K562 (cell line): ENCODE data around the gene CYB5R4. TPM values are rescaled to one million over a fixed set of nuclear protein-coding genes. Genes with fewer than 3 reads are reported as not detected.

ENCODE experiments used
- CBX3 ChIP-seq, 2 experiments: IDR thresholded peaks; 1 replicate in 1 of 2; 2 replicates in 1 of 2; pipeline ENCODE4 v1.6.1; 2012; ENCODE audit warnings: inconsistent platforms in 2 of 2, low read length in 2 of 2, borderline replicate concordance in 1 of 2, control low read depth in 1 of 2
- COPS2 ChIP-seq: fragments of 450-650 bp; conservative IDR thresholded peaks from 2 replicates; pipeline ENCODE4 v1.6.1; 2016; ENCODE audit warnings: mild to moderate bottlenecking, moderate library complexity
- DPF2 ChIP-seq: fragments of 450-650 bp; IDR thresholded peaks from 2 replicates; pipeline ENCODE4 v1.6.1; 2016
- FOXA3 ChIP-seq, 2 experiments: fragments of 450-650 bp in 1 of 2; sonication (generic) in 1 of 2; formaldehyde crosslinking; IDR thresholded peaks in 1 of 2; conservative IDR thresholded peaks in 1 of 2; 2 replicates each; pipeline versions ENCODE4 v1.4.0 to v1.8.0; 2020 to 2022; ENCODE audit warnings: mild to moderate bottlenecking in 2 of 2, missing genetic modification reagents in 1 of 2
- GATAD2A ChIP-seq: fragments of 450-650 bp; IDR thresholded peaks from 2 replicates; pipeline ENCODE4 v1.6.1; 2017
- HMG20B ChIP-seq: fragments of 250-450 bp; sonication (Bioruptor Pico); IDR thresholded peaks from 2 replicates; pipeline ENCODE4 v1.5.0; 2021; ENCODE audit warnings: mild to moderate bottlenecking
- NFE2 ChIP-seq: IDR thresholded peaks from 2 replicates; pipeline ENCODE4 v1.6.1; 2014; ENCODE audit warnings: antibody characterized with exemption, low read depth
- PYGO2 ChIP-seq: fragments of 450-650 bp; IDR thresholded peaks from 2 replicates; pipeline ENCODE4 v1.6.1; 2016; ENCODE audit warnings: mild to moderate bottlenecking, missing genetic modification characterization, moderate library complexity, missing compliant biosample characterization
- SIRT6 ChIP-seq: IDR thresholded peaks from one replicate; pipeline ENCODE4 v1.6.1; 2012; ENCODE audit warnings: low read depth, mild to moderate bottlenecking, control low read depth, inconsistent platforms, low read length, moderate library complexity
- TAF7 ChIP-seq: fragments of 450-650 bp; IDR thresholded peaks from 2 replicates; pipeline ENCODE4 v1.6.1; 2016; ENCODE audit warnings: missing genetic modification characterization, missing compliant biosample characterization
- TEAD2 ChIP-seq: fragments of 450-650 bp; IDR thresholded peaks from 2 replicates; pipeline ENCODE4 v1.6.1; 2016; ENCODE audit warnings: missing genetic modification characterization, control low read depth, missing compliant biosample characterization
- ZNF436 ChIP-seq: fragments of 250-450, 450-650 bp; sonication (Bioruptor Pico); formaldehyde crosslinking; IDR thresholded peaks from 2 replicates; pipeline ENCODE4 v1.7.0; 2020; ENCODE audit warnings: mild to moderate bottlenecking
- ZNF766 ChIP-seq: fragments of 200-800 bp; sonication (Bioruptor generic); conservative IDR thresholded peaks from 2 replicates; pipeline ENCODE4 v1.6.1; 2016; ENCODE audit warnings: missing genetic modification characterization, missing compliant biosample characterization
- ZNF79 ChIP-seq: fragments of 250-450 bp; sonication (Bioruptor Pico); IDR thresholded peaks from 2 replicates; pipeline ENCODE4 v1.4.0; 2020; ENCODE audit warnings: low read depth, mild to moderate bottlenecking, moderate library complexity
- polyA plus RNA-seq, 8 experiments: library from polyadenylated mRNA; depleted of rRNA in 4 of 8; stranded (reverse) in 5 of 8; unstranded in 3 of 8; fragments of >200 nt; fragmentation: Nextera tagmentation in 2 of 8; fragmentation: Illumina TruSeq in 1 of 8; extraction: Ambion mirVana in 2 of 8; extraction: Trizol in 1 of 8; gene quantifications; 2 replicates each; pipeline versions ENCODE4 v1.2.1 to v1.2.3, GENCODE V29; 2011 to 2014; ENCODE audit warnings: inconsistent platforms in 1 of 8, missing spikeins in 1 of 8
- total RNA-seq, 7 experiments: library from RNA; depleted of rRNA in 6 of 7; stranded (reverse); fragments of >200 nt in 6 of 7; fragmentation: Illumina TruSeq in 2 of 7; extraction: Trizol in 2 of 7; gene quantifications; 2 replicates each; pipeline versions ENCODE4 v1.2.1 to v1.2.3, GENCODE V29; 2011 to 2021; ENCODE audit warnings: low replicate concordance in 1 of 7
- TF ChIP-seq, protein P1 (sequence below): fragments of 450-650 bp; IDR thresholded peaks from 2 replicates; pipeline ENCODE4 v1.6.1; 2014; ENCODE audit warnings: low read depth, mild to moderate bottlenecking, moderate library complexity, borderline replicate concordance
- TF ChIP-seq, protein P2 (sequence below): fragments of 200-800 bp; sonication (Bioruptor generic); IDR thresholded peaks from 2 replicates; pipeline ENCODE4 v1.6.1; 2017; ENCODE audit warnings: missing genetic modification characterization, missing compliant biosample characterization

The CYB5R4 gene
- total and polyA plus RNA-seq, 9 of the 15 experiments (the other 6 are each of a cell fraction or from before 2014, with no cell fraction given), result 5.9 to 23.1 (median 19.0) TPM

DNA sequence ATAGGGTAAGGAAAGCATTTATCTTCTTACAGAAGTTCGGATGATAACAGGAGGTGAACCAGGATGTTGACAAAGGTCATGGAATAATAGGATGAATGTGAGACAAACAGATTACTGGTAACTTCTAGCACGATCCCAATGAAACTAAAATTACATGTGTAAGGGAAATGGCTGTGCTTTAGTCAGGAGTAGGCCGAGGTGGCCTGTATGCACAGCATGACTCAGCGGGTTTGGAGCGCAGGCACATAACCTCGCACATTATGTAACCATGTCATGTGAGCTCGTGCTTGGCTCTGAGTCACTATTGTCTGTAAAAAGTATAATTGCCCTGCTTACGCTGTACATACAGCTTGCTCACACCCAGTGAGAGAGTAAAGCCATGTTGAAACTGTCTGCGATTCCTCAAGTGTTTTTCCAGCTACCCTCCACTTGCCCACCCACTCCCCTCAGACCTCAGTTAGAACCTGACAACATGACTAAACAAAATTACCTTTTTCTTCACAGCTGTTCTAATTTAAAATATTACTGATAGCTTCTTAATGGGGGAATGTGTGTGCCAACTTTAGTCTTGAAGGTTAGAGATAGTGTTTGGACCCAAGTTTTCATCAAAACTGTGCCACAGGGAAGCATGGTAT is 8.2 kb downstream of the CYB5R4 start (continued):
- TF ChIP-seq, protein P1, sequence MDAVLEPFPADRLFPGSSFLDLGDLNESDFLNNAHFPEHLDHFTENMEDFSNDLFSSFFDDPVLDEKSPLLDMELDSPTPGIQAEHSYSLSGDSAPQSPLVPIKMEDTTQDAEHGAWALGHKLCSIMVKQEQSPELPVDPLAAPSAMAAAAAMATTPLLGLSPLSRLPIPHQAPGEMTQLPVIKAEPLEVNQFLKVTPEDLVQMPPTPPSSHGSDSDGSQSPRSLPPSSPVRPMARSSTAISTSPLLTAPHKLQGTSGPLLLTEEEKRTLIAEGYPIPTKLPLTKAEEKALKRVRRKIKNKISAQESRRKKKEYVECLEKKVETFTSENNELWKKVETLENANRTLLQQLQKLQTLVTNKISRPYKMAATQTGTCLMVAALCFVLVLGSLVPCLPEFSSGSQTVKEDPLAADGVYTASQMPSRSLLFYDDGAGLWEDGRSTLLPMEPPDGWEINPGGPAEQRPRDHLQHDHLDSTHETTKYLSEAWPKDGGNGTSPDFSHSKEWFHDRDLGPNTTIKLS, result no peak
- TF ChIP-seq HMG20B (CRISPR knock-in tag) (no peak), NFE2 (peak; percentile 83), PYGO2 (tag) (peak; percentile 81; the same call in 1 of the 2 replicates), ZNF79 (peak; percentile 26; the same call in 1 of the 2 replicates), ZNF436 (CRISPR knock-in tag) (no peak), TAF7 (tag) (peak; percentile 53), SIRT6 (no peak), FOXA3 (CRISPR knock-in tag; conservative IDR thresholded peaks at IDR 0.05 in 1 of 2, IDR thresholded peaks at IDR 0.05 in 1 of 2) (no peak), COPS2 (no peak), DPF2 (peak; percentile 52; the same call in 1 of the 2 replicates), CBX3 (IDR thresholded peaks at IDR 0.05; ENCODE audit: borderline replicate concordance in 1 of 2, low read length in 2 of 2) (peak in 1 of 2 experiments; percentile 98; a peak in 2 of 3 replicates), GATAD2A (no peak), TEAD2 (tag) (peak; percentile 88), ZNF766 (CRISPR knock-in tag) (peak; percentile 42; the same call in 1 of the 2 replicates)
- TF ChIP-seq, protein P2, sequence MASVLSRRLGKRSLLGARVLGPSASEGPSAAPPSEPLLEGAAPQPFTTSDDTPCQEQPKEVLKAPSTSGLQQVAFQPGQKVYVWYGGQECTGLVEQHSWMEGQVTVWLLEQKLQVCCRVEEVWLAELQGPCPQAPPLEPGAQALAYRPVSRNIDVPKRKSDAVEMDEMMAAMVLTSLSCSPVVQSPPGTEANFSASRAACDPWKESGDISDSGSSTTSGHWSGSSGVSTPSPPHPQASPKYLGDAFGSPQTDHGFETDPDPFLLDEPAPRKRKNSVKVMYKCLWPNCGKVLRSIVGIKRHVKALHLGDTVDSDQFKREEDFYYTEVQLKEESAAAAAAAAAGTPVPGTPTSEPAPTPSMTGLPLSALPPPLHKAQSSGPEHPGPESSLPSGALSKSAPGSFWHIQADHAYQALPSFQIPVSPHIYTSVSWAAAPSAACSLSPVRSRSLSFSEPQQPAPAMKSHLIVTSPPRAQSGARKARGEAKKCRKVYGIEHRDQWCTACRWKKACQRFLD (CRISPR knock-in tag), result peak; percentile 77; the same call in 1 of the 2 replicates
